HepG2 (cell line): ENCODE measurements around the gene C20orf144. TPM values are rescaled to one million over a fixed set of nuclear protein-coding genes. Genes with fewer than 3 reads are reported as not detected.

Experiments
- GFI1 ChIP-seq: sonication (generic); formaldehyde crosslinking; IDR thresholded peaks from 2 replicates; pipeline ENCODE4 v1.5.0; 2020; ENCODE audit warnings: missing genetic modification reagents, mild to moderate bottlenecking, borderline replicate concordance
- HIVEP1 ChIP-seq: sonication (generic); formaldehyde crosslinking; IDR thresholded peaks from 2 replicates; pipeline ENCODE4 v1.4.0; 2020; ENCODE audit warnings: mild to moderate bottlenecking, missing genetic modification reagents
- MED1 ChIP-seq: sonication (generic); formaldehyde crosslinking; IDR thresholded peaks from 2 replicates; pipeline ENCODE4 v1.4.0; 2020; ENCODE audit warnings: missing genetic modification reagents
- PHF5A ChIP-seq: IDR thresholded peaks from one replicate; pipeline ENCODE4 v1.6.1; 2018; ENCODE audit warnings: low read depth, missing genetic modification reagents; ENCODE audit not compliant: unreplicated experiment
- TEAD3 ChIP-seq: optimal IDR thresholded peaks from 2 replicates; pipeline ENCODE3; 2016; ENCODE audit warnings: borderline replicate concordance
- TFE3 ChIP-seq: IDR thresholded peaks from 2 replicates; pipeline ENCODE4 v1.6.1; 2016
- THAP9 ChIP-seq: sonication (generic); formaldehyde crosslinking; IDR thresholded peaks from 2 replicates; pipeline ENCODE4; 2020; ENCODE audit warnings: missing genetic modification reagents, mild to moderate bottlenecking, borderline replicate concordance
- ZBTB37 ChIP-seq: sonication (generic); formaldehyde crosslinking; IDR thresholded peaks from 2 replicates; pipeline ENCODE4 v1.4.0; 2020; ENCODE audit warnings: mild to moderate bottlenecking, missing genetic modification reagents
- ZSCAN21 ChIP-seq: sonication (generic); formaldehyde crosslinking; IDR thresholded peaks from 2 replicates; pipeline ENCODE4 v1.8.0; 2022; ENCODE audit warnings: mild to moderate bottlenecking, missing genetic modification reagents, moderate library complexity, borderline replicate concordance
- polyA plus RNA-seq, 8 experiments: library from polyadenylated mRNA; depleted of rRNA in 3 of 8; stranded (reverse) in 7 of 8; unstranded in 1 of 8; fragments of >200 nt; fragmentation: Illumina TruSeq in 4 of 8; extraction: Trizol in 4 of 8; gene quantifications; 2 replicates each; pipeline versions ENCODE4 v1.2.1 to v1.2.3, GENCODE V29; 2011 to 2016; ENCODE audit warnings: low read depth in 4 of 8, missing spikeins in 1 of 8, mixed read lengths in 1 of 8; ENCODE audit not compliant: insufficient read depth in 1 of 8
- total RNA-seq, 5 experiments: library from RNA; depleted of rRNA; stranded (reverse); fragments of >200 nt; fragmentation: Illumina TruSeq; extraction: Trizol; gene quantifications; 2 replicates each; pipeline ENCODE4 v1.2.3, GENCODE V29; 2016; ENCODE audit warnings: low read depth in 1 of 5

The C20orf144 gene
- total and polyA plus RNA-seq, 2 of the 13 experiments (the other 11 are each of a cell fraction or from before 2014, with no cell fraction given) = 0.09 to 0.16 TPM

GRCh38 chr20:33701629-33702450 is 39.7 kb downstream of the C20orf144 start (continued):
- TF ChIP-seq TFE3 (CRISPR knock-in tag) (peak; percentile 77), MED1 (CRISPR knock-in tag) (peak; percentile 91), ZBTB37 (CRISPR knock-in tag) (no peak; the same call in 1 of the 2 replicates), TEAD3 (CRISPR knock-in tag) (peak; percentile 92), GFI1 (CRISPR knock-in tag) (no peak; the same call in 1 of the 2 replicates), ZSCAN21 (CRISPR knock-in tag) (peak; percentile 95), THAP9 (CRISPR knock-in tag) (no peak), PHF5A (CRISPR knock-in tag) (no peak), HIVEP1 (CRISPR knock-in tag) (peak; percentile 98)
